ENCODE measurements around the gene ZEB2.

Gene ZEB2

DNA sequence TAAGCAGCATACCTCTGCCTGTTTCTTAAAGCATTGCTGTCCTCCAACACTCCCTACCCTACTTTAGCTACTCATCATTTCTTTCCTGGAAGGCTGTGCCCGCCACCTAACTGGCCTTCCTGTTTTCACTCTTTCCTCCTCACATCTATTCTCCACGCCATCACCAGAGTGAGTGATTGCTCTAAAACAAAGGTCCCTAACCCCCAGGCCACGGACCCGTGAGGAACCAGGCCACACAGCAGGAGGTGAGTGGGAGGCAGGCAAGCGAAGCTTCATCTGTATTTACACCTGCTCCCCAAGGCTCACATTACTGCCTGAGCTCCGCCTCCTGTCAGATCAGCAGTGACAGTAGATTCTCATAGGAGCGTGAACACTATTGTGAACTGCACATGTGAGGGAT lies 13.3 kb upstream of the ZEB2 start:
- H3K4me3 ChIP-seq (ENCODE audit: low read length) = no peak overlapping the region
- DNase-seq (ENCODE audit: low read depth, low spot score) = no peak

GRCh38 chr2:144530596-144530995 lies 10.7 kb upstream of the ZEB2 start:
- DNase-seq (ENCODE audit: low read depth, low spot score) = no peak
- no peak overlapping the region for H3K4me3 ChIP-seq (ENCODE audit: low read length)

- no peak overlapping the region for H3K4me3 ChIP-seq (ENCODE audit: low read length)
- no peak for DNase-seq (ENCODE audit: low read depth, low spot score)
These were observed 9.9 kb upstream of the ZEB2 start for GRCh38 chr2:144529841-144530240.

GRCh38 chr2:144528108-144528507 lies 8.2 kb upstream of the ZEB2 start:
- H3K4me3 ChIP-seq (ENCODE audit: low read length) = no peak overlapping the region

GRCh38 chr2:144526831-144527230 lies 6.9 kb upstream of the ZEB2 start:
- no peak overlapping the region for H3K4me3 ChIP-seq (ENCODE audit: low read length)
- DNase-seq (ENCODE audit: low read depth, low spot score) = no peak

More at GRCh38 chr2:144528108-144528507, 8.2 kb upstream of the ZEB2 start:
- no peak for DNase-seq (ENCODE audit: low read depth, low spot score)

GRCh38 chr2:144524118-144525009 lies 4.4 kb upstream of the ZEB2 start:
- no peak overlapping the region for H3K4me3 ChIP-seq (ENCODE audit: low read length)

GRCh38 chr2:144523596-144524117 lies 3.7 kb upstream of the ZEB2 start:
- no peak for DNase-seq (ENCODE audit: low read depth, low spot score)
- H3K4me3 ChIP-seq (ENCODE audit: low read length) = no peak overlapping the region

More at GRCh38 chr2:144524118-144525009, 4.4 kb upstream of the ZEB2 start:
- DNase-seq (ENCODE audit: low read depth, low spot score) = no peak

DNA sequence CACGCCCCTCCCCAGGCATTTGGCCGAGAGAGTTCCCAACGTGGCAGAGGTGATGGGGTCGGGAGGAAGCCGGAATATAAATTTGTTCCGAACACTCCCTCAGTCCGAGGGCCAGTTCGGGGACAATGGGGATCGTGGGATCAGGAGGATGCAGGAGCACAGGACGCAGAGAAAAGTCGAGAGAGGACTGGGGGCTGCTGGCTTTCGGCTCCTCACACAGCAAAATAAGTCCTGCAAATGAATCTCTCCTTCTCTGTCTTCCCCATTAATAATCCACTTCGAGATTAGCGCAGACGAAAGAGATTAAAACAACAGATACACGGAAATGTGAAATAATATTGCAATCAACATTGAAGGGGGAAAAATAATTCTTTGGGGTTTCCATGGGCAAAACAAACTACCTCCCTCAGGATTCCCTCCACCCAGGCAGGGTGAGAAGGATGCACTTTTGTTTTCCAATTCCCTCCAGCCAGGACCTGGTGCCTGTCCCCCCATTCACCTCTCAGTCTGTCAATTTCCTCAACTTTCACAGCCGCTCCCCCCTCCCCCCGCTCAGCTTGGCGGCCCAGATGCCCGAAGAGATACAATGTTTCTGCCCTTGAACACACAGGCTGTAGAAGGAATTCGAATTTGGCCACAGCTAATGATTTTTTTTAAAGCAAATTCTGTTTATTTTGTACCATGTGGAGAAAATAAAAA lies 3.1 kb upstream of the ZEB2 start:
- DNase-seq (ENCODE audit: low read depth, low spot score) = no peak
- H3K4me3 ChIP-seq (ENCODE audit: low read length) = no peak overlapping the region

DNA sequence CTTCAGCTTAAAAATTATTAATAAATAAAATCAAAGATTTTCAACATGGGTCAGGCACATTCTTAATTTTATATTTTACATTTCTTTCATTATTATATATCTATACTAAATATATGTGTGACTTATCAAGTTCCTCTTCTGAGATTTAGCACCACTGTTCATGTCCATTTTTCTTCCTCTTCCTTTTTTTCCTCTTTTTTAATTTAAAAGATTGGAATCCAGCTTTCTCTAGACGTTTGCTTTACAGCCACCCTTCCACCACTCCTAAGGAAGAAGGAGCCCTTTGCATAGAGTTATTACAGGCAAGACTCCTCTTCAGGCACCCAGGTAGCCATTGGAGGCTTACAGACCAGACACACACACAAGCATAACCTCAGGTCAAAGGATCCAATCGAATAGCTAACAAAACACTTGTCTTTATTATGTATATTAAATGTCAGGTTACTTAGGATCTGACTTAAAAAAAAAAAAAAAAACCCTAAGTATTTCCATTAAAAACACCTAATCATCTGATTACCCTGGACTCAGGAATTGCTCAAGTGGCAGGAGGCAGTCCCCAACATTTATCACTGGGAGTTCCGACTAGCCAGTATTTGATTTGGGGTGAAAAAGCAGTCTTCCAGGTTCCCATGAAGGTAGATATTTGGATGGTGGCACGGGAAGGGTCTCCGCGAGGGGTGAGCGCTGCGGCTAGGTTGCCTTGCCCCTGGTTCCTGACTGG lies 2.4 kb upstream of the ZEB2 start:
- H3K4me3 ChIP-seq (ENCODE audit: low read length) = no peak overlapping the region
- no peak for DNase-seq (ENCODE audit: low read depth, low spot score)

- no peak overlapping the region for H3K4me3 ChIP-seq (ENCODE audit: low read length)
- no peak for DNase-seq (ENCODE audit: low read depth, low spot score)
These were observed 1.8 kb upstream of the ZEB2 start for GRCh38 chr2:144521686-144522085.

DNA sequence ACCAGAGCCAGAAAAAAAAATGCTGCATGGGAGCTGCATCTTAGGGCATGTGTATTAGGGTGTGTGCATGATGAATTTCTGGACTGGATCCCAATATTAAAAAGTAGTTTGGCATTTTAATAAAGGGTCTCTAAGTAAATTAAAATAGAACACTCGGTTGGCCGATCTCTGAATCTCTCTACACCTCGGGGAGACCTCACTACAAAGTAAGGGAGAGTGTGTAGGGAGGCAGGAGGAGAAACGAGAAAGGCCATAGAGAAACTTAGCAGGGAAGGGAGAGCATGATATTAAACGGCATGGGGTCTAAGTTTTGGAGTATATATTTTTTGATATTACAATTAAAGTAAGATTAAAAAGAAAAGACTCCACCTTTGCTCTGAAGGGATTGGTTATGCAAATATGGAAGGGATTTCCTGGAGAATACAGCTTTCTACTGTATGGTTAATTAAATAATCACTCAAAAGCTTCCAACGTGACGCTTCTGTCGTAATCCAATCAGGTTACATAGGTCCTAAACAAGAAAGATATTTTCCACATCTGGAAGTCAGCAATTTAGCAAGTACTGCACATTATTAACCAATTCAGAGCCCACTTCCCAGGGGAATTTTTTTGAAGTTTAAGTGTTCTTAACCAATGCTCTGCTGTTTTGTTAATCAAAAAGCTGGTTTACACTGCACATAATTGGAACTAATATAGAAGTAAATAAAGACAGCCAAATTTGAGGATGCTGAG lies 1.0 kb upstream of the ZEB2 start:
- no peak overlapping the region for H3K4me3 ChIP-seq (ENCODE audit: low read length)
- no peak for DNase-seq (ENCODE audit: low read depth, low spot score)

GRCh38 chr2:144519597-144519933 lies 354 bp downstream of the ZEB2 start:
- no peak overlapping the region for H3K4me3 ChIP-seq (ENCODE audit: low read length)
- no peak for DNase-seq (ENCODE audit: low read depth, low spot score)

- no peak for DNase-seq (ENCODE audit: low read depth, low spot score)
- H3K4me3 ChIP-seq (ENCODE audit: low read length) = no peak overlapping the region
These were observed 947 bp downstream of the ZEB2 start for GRCh38 chr2:144518748-144519596.

DNA sequence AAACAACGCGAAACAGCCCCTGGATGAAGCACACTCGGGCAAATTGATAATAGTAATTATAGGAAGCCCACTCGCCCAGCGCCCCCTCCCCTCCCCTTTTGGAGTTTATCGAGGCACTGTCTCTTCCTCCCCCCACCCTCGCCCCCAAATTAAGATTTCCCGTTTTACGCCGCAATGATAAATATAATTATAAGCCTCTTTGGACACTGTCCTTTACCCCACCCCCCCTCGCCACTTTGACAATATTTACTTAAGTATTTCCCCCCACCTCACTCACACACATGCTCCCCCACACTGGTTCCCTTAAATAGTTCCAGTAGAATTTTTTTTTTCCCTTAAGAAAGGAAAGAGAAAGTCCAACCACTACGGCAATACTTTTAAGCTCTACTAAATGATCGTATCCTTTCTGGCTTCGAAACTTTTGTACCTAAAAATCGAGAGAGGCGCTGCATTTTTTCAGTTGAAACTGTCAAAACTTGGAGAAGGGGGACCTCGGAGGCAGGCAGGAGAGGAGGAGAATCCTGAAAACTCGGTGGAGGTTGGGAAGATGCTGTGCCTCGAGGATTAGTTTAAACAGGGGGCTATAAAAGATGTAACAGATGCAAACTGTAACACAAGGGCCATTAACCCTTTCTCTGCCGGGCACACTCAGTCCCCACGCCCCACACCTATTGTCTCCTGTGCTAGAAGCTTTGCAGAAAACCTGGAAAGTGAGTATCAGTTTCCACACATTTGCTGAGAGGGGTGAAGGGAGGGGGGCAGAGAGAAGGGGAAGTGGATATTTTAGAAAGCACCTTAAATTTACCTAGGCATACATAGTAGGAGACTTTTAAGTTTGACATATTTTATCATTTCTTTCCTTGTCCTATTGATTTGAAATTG lies 1.8 kb downstream of the ZEB2 start:
- no peak for DNase-seq (ENCODE audit: low read depth, low spot score)
- no peak overlapping the region for H3K4me3 ChIP-seq (ENCODE audit: low read length)

DNA sequence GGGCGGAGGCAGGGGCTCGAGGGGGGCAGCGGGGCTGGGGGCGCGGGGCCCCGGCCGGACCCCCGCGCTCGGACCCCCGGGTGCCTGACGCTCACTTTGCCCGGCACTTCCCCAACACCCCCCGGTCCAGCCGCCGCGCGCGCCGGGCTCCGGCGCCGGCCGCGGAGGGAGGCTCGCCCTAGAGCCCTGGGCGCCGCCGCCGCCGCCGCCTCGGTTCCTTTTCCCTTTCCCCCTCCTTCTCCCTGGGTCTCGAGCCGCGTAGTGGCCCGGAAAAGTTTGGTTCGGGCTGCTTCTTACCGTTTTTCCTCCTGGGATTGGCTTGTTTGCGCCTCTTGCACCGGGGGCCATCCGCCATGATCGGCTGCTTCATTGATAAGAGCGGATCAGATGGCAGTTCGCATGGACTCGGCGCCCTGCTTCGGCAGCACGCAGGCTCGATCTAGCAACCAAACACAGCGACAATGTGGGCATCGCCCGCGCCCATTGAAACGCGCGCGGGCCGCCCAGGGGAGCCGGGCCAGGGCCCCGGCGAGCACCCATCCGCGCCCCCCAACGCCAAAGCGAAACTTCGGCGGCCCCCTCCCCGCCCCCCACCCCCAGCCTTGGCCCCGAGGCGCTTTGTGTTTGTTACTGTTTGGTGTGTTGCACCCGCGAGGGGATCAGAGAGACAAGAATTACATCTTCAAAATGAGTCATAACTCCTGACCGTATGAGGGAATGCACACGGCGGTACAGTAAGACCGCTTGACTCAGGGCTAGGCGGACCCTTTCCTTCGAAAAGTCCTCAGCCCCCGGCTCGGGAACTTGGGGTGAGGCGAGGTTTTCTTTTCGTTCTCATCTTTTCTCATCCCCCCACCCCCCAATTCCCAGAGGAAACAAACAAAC lies 2.7 kb downstream of the ZEB2 start:
- no peak for DNase-seq (ENCODE audit: low read depth, low spot score)
- no peak overlapping the region for H3K4me3 ChIP-seq (ENCODE audit: low read length)

GRCh38 chr2:144516411-144516980 lies 3.4 kb downstream of the ZEB2 start:
- no peak for DNase-seq (ENCODE audit: low read depth, low spot score)
- H3K4me3 ChIP-seq (ENCODE audit: low read length) = no peak overlapping the region
